Activated CD8-positive, alpha-beta memory T cell treated with anti-CD3 and anti-CD28 coated beads, Interleukin-2, amount 10 ng/mL, durations not matched to agents 7 days and 5 days (primary cell): ENCODE data around the gene PPIG. TPM values are rescaled to one million over a fixed set of nuclear protein-coding genes. Genes with fewer than 3 reads are reported as not detected.
"Not testable (repeated sequence)": the region's sequence is repeated elsewhere in the genome, so short reads cannot be mapped to it uniquely, and the experiment has no call there.

Source experiments
- ATAC-seq: fragments of 150-1000 bp; cut with Tn5 transposase; one replicate; pipeline ENCODE4 v1.10.0; 2021; ENCODE audit warnings: moderate library complexity
- CTCF ChIA-PET: fragments of 350-600 bp; sonication (Branson Sonifier 250); formaldehyde crosslinking; loops from one replicate; lab custom pipeline; 2021; ENCODE audit warnings: antibody characterized with exemption; lab: Charles Lee
- DNase-seq: peaks from one replicate; pipeline ENCODE4 v3.0.0-alpha.2; 2020
- H3K27ac Mint-ChIP-seq: one replicate; pipeline ENCODE4 v1.8.0; 2021; ENCODE audit warnings: mild to moderate bottlenecking, mixed read lengths
- H3K27me3 Mint-ChIP-seq: one replicate; pipeline ENCODE4 v1.8.0; 2021; ENCODE audit warnings: mixed read lengths
- H3K36me3 Mint-ChIP-seq: one replicate; pipeline ENCODE4 v1.8.0; 2021; ENCODE audit warnings: mild to moderate bottlenecking, mixed read lengths
- H3K4me1 Mint-ChIP-seq: one replicate; pipeline ENCODE4 v1.8.0; 2021; ENCODE audit warnings: mixed read lengths
- H3K4me3 Mint-ChIP-seq: one replicate; pipeline ENCODE4 v1.8.0; 2021; ENCODE audit warnings: mild to moderate bottlenecking, moderate library complexity, mixed read lengths
- H3K9me3 Mint-ChIP-seq: one replicate; pipeline ENCODE4 v1.8.0; 2022; ENCODE audit warnings: low read depth, mixed read lengths
- total RNA-seq, 2 experiments: library from RNA; stranded (reverse); gene quantifications; one replicate each; pipeline ENCODE4 v1.2.3, GENCODE V29; 2021

Gene PPIG
- total RNA-seq, 2 experiments from 2014 or later: 55.5 to 56.7 TPM

- H3K4me1 Mint-ChIP-seq: peaks cover 29% of the 10 kb centered on the region
- H3K27ac Mint-ChIP-seq: peak overlapping the region; percentile 83
- ATAC-seq: no peak
- no peaks in the 10 kb centered on the region for H3K27me3 Mint-ChIP-seq
- no peaks in the 10 kb centered on the region for H3K9me3 Mint-ChIP-seq
- H3K4me3 Mint-ChIP-seq: peak overlapping the region; percentile 92
- CTCF ChIA-PET: interaction anchor here (0.8 to 2.6 kb wide), 4 partner anchors 10 to 120 kb away, joined by 3 to 13 read pairs (median 4); partner anchors contain the start of gene PPIG
- H3K36me3 Mint-ChIP-seq: peaks cover 14% of the 10 kb centered on the region
- no peak for DNase-seq
Measured at GRCh38 chr2:169572821-169573159, 11.4 kb upstream of the PPIG start.

DNA sequence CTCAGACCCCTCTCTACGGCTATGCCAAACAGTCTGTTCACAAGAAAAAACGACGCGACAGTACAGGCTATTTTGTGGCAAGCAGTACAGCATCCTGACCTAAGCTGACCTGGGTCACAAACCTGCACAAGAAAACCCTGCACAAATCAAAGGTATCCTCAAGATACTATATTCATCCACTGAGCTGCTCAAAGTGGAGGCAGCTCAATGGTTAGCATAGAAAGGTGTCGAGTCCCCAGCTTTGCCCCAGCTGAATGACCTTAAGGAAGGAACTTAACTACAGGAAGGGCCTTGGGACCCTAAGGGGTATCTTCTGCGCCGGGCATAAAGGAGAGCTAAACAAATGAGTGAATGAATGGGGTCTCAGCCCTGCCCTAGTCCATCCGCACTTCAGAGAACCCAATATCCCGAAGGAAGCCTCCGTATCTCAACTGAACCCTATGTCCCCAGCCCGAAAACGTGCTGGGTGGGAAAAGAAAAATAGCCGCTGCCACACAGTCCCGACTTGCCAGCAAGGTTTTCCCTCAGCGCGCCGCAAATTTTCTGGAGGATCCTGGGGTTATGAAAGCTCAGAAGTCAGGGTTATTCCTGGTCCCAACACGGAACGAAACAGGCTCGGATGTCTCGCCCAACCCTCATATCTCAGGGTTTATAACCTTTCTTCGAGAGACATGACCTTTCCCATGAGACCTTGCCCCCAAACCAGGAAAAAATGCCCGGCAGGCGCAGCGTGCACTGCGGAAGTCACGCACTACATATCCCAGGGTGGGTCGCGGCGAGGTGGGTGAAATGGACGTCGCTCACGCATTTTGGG is 10.8 kb upstream of the PPIG start, which contains the start of gene FASTKD1:
TSS of gene FASTKD1 (minus strand) at position 706 of the 814 bp plus-strand sequence. CDS start 1,836 bp downstream, outside the sequence.
- H3K4me3 Mint-ChIP-seq: peak within 1 kb of the TSS; percentile 92
- peak; percentile 94 for DNase-seq
- peaks cover 29% of the 10 kb centered on the region for H3K4me1 Mint-ChIP-seq
- CTCF ChIA-PET: interaction anchor here (0.8 to 2.6 kb wide), 5 partner anchors 9 to 120 kb away, joined by 3 to 13 read pairs (median 3); partner anchors contain the start of gene PPIG
- H3K9me3 Mint-ChIP-seq: no peaks in the 10 kb centered on the region
- H3K36me3 Mint-ChIP-seq: peaks cover 14% of the 10 kb centered on the region
- peak within 1 kb of the TSS; percentile 83 for H3K27ac Mint-ChIP-seq
- ATAC-seq: peak; percentile 97
- no peaks in the 10 kb centered on the region for H3K27me3 Mint-ChIP-seq

GRCh38 chr2:169573974-169574299 is 10.2 kb upstream of the PPIG start:
- H3K4me3 Mint-ChIP-seq: peak overlapping the region; percentile 92
- no peaks in the 10 kb centered on the region for H3K27me3 Mint-ChIP-seq
- no peaks in the 10 kb centered on the region for H3K9me3 Mint-ChIP-seq
- no peak for DNase-seq
- H3K27ac Mint-ChIP-seq: peak overlapping the region; percentile 83
- peaks cover 14% of the 10 kb centered on the region for H3K36me3 Mint-ChIP-seq
- no peak for ATAC-seq
- CTCF ChIA-PET: interaction anchor here (0.8 to 2.6 kb wide), 2 partner anchors 10 to 46 kb away, joined by 3 to 13 read pairs; partner anchors contain the start of gene PPIG
- H3K4me1 Mint-ChIP-seq: peaks cover 29% of the 10 kb centered on the region

DNA sequence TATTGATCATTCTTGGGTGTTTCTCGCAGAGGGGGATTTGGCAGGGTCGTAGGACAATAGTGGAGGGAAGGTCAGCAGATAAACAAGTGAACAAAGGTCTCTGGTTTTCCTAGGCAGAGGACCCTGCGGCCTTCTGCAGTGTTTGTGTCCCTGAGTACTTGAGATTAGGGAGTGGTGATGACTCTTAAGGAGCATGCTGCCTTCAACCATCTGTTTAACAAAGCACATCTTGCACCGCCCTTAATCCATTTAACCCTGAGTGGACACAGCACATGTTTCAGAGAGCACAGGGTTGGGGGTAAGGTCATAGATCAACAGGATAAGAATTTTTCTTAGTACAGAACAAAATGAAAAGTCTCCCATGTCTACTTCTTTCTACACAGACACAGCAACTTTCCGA is 9.6 kb upstream of the PPIG start:
- H3K4me1 Mint-ChIP-seq: peaks cover 26% of the 10 kb centered on the region
- H3K27ac Mint-ChIP-seq, ATAC-seq, DNase-seq, H3K4me3 Mint-ChIP-seq, H3K27me3 Mint-ChIP-seq, CTCF ChIA-PET, H3K9me3 Mint-ChIP-seq, H3K36me3 Mint-ChIP-seq: not testable (repeated sequence)

- H3K9me3 Mint-ChIP-seq, H3K36me3 Mint-ChIP-seq, DNase-seq, CTCF ChIA-PET, H3K27ac Mint-ChIP-seq, ATAC-seq, H3K27me3 Mint-ChIP-seq, H3K4me3 Mint-ChIP-seq: not testable (repeated sequence)
- H3K4me1 Mint-ChIP-seq: peaks cover 20% of the 10 kb centered on the region
Measured at GRCh38 chr2:169575264-169575663, 8.9 kb upstream of the PPIG start.

DNA sequence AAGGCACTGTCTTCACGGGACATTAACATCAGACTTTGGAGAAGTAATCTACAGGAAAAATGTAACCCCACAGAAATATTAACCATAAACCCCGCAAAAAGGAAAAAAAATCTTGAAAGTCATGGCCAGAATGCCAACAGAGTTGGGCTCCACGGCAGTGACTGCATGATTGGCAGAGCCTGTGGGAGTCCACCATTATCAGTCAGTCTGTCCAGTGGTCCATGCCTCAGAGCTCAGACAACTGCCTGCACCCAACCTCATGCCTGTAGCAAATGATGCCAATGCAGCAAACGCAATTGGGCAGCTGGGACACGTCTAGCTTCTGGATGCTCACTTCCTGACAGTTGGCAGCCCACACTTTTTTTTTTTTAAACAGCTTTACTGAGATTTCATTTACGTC is 5.1 kb upstream of the PPIG start:
- ATAC-seq (no peak), DNase-seq (no peak)
- Mint-ChIP-seq H3K27ac (no peak overlapping the region), H3K4me3 (no peak overlapping the region), H3K9me3 (peaks cover 8% of the 10 kb centered on the region), H3K36me3 (peaks cover 14% of the 10 kb centered on the region), H3K27me3 (no peaks in the 10 kb centered on the region), H3K4me1 (peaks cover 4% of the 10 kb centered on the region)
- CTCF ChIA-PET: no interaction called here

DNA sequence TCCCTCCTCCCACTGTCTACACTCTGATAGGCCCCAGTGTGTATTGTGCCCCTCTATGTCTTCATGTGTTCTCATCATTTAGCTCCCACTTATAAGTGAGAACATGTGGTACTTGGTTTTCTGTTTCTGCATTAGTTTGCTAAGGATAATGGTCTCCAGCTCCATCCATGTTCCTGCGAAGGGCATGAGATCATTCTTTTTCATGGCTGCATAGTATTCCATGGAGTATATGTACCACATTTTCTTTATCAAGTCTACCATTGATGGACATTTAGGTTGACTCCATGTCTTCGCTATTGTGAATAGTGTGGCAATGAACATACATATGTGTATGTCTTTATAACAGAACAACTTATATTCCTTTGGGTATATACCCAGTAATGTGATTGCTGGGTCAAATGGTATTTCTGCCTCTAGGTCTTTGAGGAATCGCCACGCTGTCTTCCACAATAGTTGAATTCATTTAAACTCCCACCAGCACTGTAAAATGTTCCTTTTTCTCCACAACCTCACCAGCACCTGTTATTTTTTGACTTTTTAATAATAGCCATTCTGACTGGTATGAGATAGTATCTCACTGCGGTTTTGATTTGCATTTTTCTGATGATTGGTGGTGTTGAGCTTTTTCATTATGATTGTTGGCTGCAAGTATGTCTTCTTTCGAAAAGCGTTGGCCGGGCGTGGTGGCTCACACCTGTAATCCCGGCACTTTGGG is 1.4 kb upstream of the PPIG start:
- H3K4me3 Mint-ChIP-seq: not testable (repeated sequence)

GRCh38 chr2:169583518-169583917 is 633 bp upstream of the PPIG start:
- peak overlapping the region; percentile 100 for H3K27ac Mint-ChIP-seq
- peaks cover 28% of the 10 kb centered on the region for H3K4me1 Mint-ChIP-seq
- ATAC-seq: no peak
- no peak overlapping the region for H3K4me3 Mint-ChIP-seq
- H3K9me3 Mint-ChIP-seq: peaks cover 8% of the 10 kb centered on the region
- CTCF ChIA-PET: interaction anchor here (2.3 kb wide), 1 partner anchor 10 kb away, joined by 13 read pairs; the partner anchor contains the start of gene FASTKD1
- no peak for DNase-seq
- no peaks in the 10 kb centered on the region for H3K27me3 Mint-ChIP-seq
- H3K36me3 Mint-ChIP-seq: peaks cover 23% of the 10 kb centered on the region

More for the DNA sequence above, 1.4 kb upstream of the PPIG start:
- peak overlapping the region; percentile 40 for H3K27ac Mint-ChIP-seq
- not testable (repeated sequence) for H3K9me3 Mint-ChIP-seq, DNase-seq, ATAC-seq, H3K27me3 Mint-ChIP-seq
- CTCF ChIA-PET: interaction anchor here (0.8 kb wide), 1 partner anchor 9 kb away, joined by 3 read pairs; no protein-coding TSS in a partner anchor
- peaks cover 26% of the 10 kb centered on the region for H3K4me1 Mint-ChIP-seq
- peaks cover 21% of the 10 kb centered on the region for H3K36me3 Mint-ChIP-seq

DNA sequence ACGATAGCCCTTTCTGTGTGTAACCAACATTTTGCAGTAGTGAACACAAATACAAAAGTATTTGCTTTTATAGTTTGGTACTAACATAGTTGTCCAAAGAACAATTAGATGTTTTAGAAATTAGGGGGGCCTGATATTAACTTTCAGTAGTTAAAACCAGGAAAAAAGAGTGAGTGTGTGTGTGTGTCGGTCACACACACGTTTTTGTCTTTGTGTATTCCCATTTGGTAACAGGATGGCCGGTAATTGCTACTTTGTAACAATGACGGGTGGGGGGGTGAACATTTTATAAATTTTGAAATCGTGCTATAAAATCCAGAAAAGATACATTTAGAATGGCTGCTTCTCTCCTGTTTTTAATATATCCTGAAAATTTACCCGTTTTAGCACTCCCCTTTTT is 1.5 kb downstream of the PPIG start:
- no peak for DNase-seq
- peaks cover 37% of the 10 kb centered on the region for H3K4me1 Mint-ChIP-seq
- CTCF ChIA-PET: interaction anchor here (2.3 kb wide), 1 partner anchor 13 kb away, joined by 13 read pairs; the partner anchor contains the start of gene FASTKD1
- peaks cover 10% of the 10 kb centered on the region for H3K9me3 Mint-ChIP-seq
- H3K27me3 Mint-ChIP-seq: no peaks in the 10 kb centered on the region
- no peak for ATAC-seq
- H3K4me3 Mint-ChIP-seq: peak overlapping the region; percentile 100
- peak overlapping the region; percentile 100 for H3K27ac Mint-ChIP-seq
- peaks cover 36% of the 10 kb centered on the region for H3K36me3 Mint-ChIP-seq

- peaks cover 2% of the 10 kb centered on the region for H3K9me3 Mint-ChIP-seq
- no peak for DNase-seq
- H3K36me3 Mint-ChIP-seq: peaks cover 22% of the 10 kb centered on the region
- CTCF ChIA-PET: interaction anchor here (1.4 kb wide), 1 partner anchor 12 kb away, joined by 3 read pairs; no protein-coding TSS in a partner anchor
- no peak overlapping the region for H3K27ac Mint-ChIP-seq
- H3K27me3 Mint-ChIP-seq: no peaks in the 10 kb centered on the region
- no peak for ATAC-seq
- no peak overlapping the region for H3K4me3 Mint-ChIP-seq
- peaks cover 33% of the 10 kb centered on the region for H3K4me1 Mint-ChIP-seq
Measured at GRCh38 chr2:169590804-169591203, 6.7 kb downstream of the PPIG start.

GRCh38 chr2:169596546-169596945 is 12.4 kb downstream of the PPIG start:
- H3K4me3 Mint-ChIP-seq, DNase-seq, CTCF ChIA-PET, H3K9me3 Mint-ChIP-seq, H3K27ac Mint-ChIP-seq, H3K27me3 Mint-ChIP-seq, ATAC-seq: not testable (repeated sequence)
- peaks cover 11% of the 10 kb centered on the region for H3K4me1 Mint-ChIP-seq
- H3K36me3 Mint-ChIP-seq: peaks cover 24% of the 10 kb centered on the region

DNA sequence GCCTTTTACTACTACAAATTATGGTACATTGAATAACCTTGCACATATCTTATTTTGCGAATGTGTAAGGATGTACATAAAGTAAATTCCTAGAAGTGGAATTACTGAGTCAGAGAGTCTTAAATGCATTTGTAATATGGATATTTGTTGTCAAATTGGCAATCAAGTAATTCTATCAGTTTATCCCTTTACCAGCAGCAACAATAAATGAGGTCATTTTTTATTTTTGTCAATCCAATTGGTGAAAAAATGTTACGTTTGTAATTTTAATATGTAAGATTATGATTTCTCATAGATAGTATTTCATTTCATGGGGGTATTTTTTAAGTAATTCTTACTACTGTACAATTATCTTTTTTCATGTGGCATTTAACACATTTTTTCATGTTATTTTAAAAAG is 14.8 kb downstream of the PPIG start:
- Mint-ChIP-seq H3K4me1 (peaks cover 7% of the 10 kb centered on the region), H3K36me3 (peaks cover 23% of the 10 kb centered on the region), H3K9me3 (no peaks in the 10 kb centered on the region), H3K4me3 (no peak overlapping the region), H3K27me3 (no peaks in the 10 kb centered on the region), H3K27ac (no peak overlapping the region)
- CTCF ChIA-PET: no interaction called here
- DNase-seq: no peak
- no peak for ATAC-seq

DNA sequence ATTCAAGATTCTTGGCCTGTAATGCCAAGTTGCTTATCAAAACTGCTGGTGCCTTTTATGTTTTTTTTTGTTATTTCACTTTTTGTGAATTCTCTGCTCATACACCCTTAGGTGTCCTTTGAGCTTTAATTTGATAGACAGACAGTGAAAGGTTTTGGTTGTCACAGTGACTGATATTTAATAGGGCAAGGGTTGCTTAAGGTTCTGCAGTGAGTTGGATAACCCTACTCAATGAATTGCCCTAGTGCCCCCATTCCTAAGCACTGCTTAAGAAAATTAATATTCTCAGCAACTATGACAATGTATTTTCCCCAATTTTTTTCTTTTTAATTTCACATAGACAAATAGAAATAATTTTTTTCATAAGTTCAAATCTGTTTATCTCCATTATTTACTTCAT is 15.4 kb downstream of the PPIG start:
- Mint-ChIP-seq H3K4me1 (peaks cover 7% of the 10 kb centered on the region), H3K4me3 (no peak overlapping the region), H3K36me3 (peaks cover 28% of the 10 kb centered on the region), H3K27ac (no peak overlapping the region), H3K27me3 (no peaks in the 10 kb centered on the region), H3K9me3 (no peaks in the 10 kb centered on the region)
- DNase-seq: no peak
- ATAC-seq: no peak
- CTCF ChIA-PET: no interaction called here
